Activated CD4-positive, alpha-beta T cell treated with anti-CD3 and anti-CD28 coated beads, Interleukin-2, amount 50 U/mL, for 16 hours (primary cell): Measurements from ENCODE around the gene EDAR.

ENCODE experiments used
- DNase-seq: peaks from one replicate; pipeline ENCODE4 v3.0.0-alpha.2; 2020

Gene EDAR

GRCh38 chr2:108923019-108923700 is 65.9 kb downstream of the EDAR start:
- DNase-seq: no peak

DNA sequence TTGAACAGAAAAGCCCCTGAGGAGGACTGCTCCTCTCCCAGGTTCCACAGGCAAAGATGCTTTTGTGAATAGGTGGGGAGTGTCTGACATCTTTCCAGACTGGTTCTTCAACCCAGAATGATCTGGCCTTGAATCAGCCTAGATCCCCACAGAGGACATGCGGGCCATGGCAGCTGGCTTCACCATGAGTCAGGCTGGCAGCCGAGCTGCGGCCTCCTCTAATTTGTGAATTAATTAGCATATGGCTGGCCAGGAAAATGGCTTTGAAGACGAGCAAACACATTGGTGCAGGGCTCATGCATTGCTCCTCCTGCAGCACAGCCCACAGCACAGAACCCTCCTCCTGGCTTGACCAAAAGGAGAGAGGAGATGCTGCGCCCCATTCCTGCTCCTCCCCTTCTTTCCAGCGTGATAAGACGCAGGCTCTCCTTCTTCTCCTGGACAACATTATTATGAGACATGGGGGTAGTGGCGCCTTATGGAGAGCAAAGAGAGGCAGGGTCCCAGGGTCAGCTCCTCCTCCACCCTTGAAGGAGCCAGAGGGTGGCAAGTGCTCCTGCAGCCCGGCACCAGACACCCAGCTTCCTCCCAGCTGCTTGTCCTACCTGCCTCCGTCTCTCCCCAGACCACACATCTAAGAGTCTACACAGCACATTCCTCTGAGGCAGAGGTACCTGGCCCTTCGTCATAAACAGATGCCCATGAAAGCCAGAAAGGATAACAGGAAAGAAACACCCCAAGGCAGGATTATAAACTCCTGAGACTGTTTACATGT is 66.7 kb downstream of the EDAR start:
- DNase-seq: no peak

DNA sequence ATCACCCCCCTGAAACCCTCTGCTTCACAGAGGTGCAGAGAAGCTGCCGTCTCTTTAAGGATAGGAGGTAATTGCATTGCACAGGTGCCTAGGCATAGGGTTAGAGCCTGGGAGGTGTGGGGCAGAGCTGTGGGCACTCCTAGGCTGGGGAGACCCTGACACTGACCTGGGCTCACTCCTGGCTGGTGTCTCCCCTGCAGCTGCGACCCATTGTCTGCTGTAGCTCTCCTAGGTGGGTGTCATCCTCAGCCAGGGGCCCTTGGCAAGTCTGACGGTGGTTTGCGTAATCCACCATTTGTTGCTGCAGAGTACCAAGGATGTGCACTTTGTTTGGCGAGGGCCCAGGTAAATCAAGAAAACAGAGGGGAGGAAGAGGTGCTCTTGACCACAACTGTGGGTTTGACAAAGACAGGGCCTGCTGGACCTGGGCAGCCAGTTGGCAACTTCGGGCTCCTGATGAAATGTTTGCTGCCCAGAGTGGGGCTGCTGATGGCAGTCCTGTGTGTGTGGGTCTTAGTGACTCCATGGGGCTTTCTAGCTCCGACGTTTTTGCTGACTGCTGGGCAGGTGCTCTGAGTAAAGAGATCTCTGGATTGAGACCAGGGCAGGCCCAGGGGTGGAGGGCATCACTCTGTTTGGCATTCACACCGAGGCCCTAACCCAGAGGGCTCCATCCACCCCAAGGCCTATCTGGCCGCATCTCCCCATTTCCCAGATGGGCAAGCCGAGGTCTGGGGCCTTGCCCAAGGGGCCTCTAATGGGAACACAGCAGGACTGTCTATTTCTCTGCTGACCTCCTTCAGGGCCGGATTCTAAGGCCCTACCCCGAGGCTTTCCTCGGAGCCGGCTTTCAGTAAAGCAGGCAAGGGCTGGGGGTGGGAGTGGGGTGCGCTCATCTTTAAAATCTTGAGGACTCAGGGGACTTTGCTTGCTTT is 67.7 kb downstream of the EDAR start:
- no peak for DNase-seq

- no peak for DNase-seq
These were observed 68.3 kb downstream of the EDAR start for GRCh38 chr2:108920686-108921085.

GRCh38 chr2:108919571-108920373 is 69.2 kb downstream of the EDAR start:
- no peak for DNase-seq

DNA sequence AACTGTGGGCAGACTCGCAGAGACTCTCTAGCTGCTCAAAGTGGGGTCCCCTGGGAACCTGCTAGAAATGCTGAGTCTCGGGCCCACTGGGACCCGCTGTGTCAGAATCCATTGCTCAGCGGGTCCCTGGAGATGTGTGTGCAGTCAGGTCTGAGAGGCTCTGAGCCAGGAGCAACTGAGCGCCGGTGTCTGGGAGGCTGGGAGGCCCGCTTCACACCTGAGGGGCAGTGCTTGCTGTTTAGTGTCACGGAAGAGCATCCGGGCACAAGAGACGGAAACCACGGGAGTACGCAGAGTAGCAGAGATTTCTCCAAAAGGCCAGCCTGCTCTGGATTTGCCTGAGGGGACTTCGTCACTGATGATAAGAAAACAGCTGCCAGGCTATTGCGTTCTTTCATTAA is 70.1 kb downstream of the EDAR start:
- DNase-seq: no peak

- no peak for DNase-seq
These were observed 70.7 kb downstream of the EDAR start for GRCh38 chr2:108918156-108918874.

DNA sequence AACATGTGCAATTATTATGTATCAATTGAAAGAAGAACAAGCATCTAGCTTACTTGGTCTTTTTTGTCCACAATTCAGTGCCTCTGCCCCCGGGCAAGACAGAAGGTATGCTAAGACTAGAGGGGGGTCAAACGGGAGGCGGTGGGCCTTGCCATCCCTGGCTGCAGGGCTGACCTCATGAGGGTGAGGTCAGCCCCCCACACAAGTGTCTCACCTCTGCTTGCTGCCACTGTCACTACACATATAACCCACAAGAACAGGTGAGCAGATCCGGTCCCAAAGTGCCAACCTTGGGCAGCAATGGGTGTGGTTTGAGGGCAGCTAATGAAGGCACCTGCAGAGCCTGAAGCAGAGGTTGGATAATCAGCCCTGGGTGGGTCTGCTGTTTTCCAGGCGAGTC is 71.5 kb downstream of the EDAR start:
- DNase-seq: no peak

DNA sequence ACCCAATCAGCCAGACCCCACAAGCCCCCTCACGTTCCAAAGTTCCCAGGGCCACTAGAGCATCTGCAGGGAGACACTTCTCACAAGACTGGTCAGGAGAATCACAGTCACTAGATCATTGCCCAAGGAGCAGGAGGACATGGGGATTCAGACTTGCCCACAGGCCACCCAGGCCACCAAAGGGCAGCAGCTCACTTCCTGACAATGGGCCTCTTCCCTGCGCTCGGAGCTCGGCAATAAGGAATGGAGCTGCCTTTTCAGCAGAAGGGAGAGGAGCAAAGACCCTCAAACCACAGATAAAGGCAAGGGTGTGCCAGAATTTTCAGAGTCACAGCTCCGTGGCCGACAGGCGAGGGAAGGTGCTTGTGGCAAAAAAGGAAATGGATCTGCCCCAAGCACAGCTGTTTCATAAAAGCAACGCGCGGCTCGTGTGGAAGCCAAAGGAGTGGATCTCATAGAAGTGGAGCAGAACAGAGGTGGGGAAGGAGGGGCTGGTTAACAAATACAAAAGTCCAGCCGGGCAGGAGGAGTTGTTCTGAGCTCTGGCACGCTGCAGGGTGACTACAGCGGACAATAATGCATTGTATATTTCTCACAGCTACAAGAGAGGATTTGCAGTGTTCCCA is 72.1 kb downstream of the EDAR start:
- no peak for DNase-seq

DNA sequence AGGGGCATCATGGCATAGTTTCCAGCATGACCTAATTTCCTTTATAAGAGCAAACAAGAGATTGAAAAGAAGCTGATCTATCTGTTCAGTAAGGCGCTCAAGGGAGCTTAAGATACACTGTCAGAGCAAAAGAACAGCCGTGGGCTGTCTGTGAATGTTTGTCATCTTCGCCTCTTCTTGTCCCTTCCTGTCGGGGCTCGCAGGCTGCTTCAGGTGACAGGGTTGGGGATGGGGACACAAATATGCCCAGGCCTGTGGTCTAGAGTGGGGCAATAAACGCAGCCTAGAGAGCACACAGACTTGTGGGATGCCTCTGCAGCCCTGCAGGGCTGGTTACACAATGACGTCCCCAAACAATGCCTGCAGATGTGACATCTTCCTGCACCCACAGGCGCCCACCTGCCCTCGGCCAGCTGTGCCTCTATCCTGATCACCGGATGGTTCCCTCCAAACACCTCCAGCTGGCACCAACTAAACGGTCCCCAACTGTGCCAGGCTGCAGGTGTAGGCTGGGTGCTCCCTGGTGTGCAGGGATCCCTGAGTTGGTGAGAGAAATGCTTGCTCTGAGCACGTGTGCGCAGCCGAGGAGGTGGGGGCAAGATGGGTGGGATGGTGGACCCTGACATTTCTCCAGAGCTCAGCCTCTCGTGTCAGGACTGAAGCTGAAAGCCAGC is 72.8 kb downstream of the EDAR start:
- no peak for DNase-seq

GRCh38 chr2:108912629-108912902 is 76.5 kb downstream of the EDAR start:
- no peak for DNase-seq

DNA sequence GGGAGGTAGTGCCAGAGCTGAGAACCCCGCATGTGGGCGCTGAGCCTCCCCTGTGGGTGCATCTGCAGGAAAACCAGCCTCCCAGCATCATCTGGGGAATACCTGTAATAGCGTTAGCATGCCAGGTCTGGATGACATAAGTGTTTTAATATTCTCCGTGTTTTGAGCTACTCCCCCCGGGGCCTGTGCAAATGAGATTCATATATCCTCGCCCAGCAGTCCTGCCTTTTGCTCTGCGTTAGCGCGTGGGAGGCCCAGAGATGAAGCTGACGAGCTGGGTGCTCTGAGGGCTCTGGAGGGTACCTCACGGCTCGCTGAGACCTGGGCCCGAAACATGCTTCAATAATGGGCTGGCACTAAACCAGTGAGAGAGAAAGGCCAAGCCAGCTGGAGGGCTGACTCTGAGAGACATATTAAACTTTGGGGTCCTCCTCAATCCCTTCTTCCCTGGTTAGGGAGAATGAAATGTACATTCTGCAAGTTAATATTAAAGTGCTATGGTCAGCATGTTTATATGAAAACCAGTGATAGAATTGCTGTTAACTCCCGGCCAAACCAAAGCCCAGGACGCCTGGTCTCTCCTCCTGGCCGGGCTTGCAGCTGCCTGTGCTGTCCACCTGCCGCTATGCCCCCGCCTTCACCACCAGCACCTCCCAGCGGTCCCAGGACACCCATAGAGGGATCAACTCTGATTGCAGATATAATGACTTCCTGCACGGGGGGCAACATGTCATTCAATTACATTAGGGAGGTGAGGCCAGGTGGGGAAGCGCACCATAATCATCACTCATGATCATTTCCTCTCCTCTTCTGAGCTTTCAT is 77.0 kb downstream of the EDAR start:
- DNase-seq: no peak

DNA sequence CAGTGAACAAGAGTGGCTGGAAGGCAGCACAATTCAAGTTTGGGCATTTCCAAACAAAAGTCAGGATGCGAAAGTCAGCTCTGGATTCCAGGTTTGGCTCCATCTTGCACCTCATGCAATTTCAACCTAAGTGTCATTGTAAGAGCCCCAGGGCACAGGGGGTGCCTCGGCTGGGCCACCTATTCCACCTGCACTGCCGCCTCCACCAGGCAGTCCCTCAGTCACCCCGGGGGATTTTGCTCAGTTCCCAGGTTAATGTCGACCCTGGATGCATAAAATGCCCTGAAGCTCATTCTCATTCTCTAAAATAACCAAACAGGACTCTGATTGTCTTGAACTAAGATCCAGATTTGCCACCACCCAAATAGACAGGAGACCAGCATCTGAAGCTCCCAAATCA is 77.6 kb downstream of the EDAR start:
- no peak for DNase-seq

DNA sequence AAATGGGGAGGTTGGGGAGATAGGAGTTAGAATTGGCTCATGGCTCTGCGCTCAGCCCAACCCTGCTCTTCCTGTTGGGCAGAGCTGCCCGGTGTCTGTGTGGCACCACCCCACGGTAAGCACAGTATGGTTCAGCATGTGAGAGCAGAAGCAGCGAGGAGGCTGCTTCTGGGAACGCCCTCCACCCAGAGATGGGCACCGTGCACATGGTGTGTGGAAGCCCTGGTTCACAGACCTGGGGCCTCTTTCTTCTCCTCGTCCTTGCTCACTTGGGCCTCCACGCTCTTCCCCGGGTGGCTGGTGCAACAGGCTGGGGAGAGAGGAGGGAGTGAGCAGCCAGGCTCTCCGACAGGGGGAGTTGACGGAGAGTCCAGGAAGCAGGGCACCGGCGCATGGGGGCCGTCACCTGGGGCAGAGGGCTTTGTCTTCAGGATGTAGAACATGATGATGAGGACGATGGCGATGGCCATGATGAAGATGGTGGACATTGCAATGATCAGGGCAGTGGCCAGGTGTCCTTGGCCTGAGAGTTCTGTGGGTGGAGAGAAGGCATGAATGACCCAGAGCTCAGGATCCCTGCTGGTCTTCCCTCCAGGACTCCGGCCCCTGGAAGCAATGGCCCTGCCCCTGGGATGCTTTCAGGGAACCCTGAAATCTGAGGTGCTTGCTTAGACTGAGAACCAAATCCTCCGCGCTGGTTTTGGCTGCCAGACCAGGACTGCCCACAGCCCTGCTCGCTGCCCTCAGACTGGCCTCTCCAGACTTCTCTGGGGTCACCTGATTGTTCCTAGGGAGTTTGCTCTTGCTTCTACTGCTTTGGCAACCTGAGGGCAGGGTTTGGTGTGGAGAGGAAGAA is 78.3 kb downstream of the EDAR start:
- no peak for DNase-seq

GRCh38 chr2:108910011-108910431 is 79.0 kb downstream of the EDAR start:
- DNase-seq: no peak

DNA sequence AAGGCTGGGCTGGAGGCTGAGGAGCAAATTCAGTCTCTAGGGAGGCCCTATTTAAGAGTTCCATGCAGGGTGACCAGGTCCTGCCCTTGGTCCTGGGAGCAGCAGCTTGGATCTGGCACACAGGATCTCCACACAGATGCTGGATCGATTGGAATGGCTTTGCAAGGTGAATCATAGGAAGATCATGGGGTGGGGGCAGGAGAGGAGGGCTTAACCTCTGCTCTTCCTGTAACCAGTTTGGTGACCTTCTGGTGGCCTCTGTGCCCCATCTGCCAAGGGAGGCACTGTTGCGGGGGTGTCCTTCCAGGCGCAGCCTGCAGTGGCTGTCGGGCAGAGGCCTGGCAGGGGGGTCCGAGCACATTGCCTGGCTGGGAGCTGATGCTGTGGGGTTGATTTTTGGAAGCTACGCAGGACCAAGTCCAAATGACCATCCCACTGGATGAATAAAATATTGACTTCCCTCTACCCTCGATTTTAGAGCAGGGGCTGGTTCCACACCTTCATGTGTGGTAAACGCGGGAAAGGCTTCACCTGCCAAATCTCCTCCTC is 79.7 kb downstream of the EDAR start:
- no peak for DNase-seq

- no peak for DNase-seq
These were observed 80.3 kb downstream of the EDAR start for GRCh38 chr2:108908713-108909070.

DNA sequence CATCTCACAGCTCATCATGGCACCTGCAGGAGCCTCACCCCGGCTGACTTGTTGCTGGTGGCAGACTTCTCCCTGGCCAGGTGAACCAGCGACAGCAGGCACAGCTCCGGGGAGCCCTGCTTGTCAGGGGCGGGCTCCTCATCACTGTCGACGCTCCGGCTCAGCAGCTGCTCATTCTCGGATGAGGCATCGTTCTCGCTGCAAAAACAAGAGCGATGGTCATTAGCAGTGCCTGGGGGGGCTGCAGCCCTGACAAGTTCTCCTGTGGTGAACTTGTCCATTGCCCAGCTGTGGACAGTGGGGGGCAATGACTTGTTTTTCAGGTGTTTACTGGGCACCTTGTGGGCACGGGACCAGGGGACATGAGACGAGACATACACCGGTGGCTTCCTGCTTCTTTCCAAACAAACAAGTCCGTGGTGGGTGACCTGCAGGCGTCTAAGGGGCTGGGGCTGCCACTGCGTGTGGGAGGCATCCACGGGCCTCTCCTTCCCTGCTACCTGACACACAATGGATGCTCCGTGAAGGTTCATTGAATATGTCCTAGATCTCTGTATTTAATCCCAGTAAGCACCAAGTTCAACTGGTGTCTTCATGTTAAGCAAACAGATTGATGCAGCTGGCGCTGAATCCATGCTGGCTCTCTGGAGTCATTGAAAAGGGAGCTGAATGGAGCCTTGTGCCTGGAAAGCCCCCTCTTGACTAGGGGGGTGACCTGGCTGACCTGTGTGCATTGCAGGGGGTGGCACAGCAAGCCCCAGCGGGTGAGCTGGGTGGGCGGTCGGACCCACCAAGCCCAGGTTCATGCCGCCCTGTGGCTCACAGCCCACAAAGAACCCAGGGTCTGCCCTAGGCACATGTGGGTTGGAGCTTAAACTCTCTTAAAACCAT is 81.0 kb downstream of the EDAR start:
- DNase-seq: no peak
